ENCODE data around the gene LMNTD1.

LMNTD1 gene

GRCh38 chr12:25482625-25483024 is 70.5 kb downstream of the LMNTD1 start:
- H3K79me2 ChIP-seq: no peaks in the 10 kb centered on the region
- no peaks in the 10 kb centered on the region for H3K27me3 ChIP-seq (ENCODE audit: control insufficient read depth, insufficient read depth, low read length)
- no peak overlapping the region for H3K27ac ChIP-seq
- H3K4me2 ChIP-seq (ENCODE audit: low read length): no peak overlapping the region
- no peak overlapping the region for H3K4me3 ChIP-seq (ENCODE audit: low read depth, low read length)
- H3K4me1 ChIP-seq: no peaks in the 10 kb centered on the region
- TF ChIP-seq CTCF (IDR thresholded peaks at IDR 0.05): no peak
- H3K36me3 ChIP-seq (ENCODE audit: control insufficient read depth, insufficient read depth, low read length): no peaks in the 10 kb centered on the region
- no peak overlapping the region for H2AFZ ChIP-seq
- H3K9me3 ChIP-seq (ENCODE audit: control insufficient read depth, low read length): no peaks in the 10 kb centered on the region
- no peak overlapping the region for H3K9ac ChIP-seq

- H3K27ac ChIP-seq: no peak overlapping the region
- H3K9me3 ChIP-seq (ENCODE audit: control insufficient read depth, low read length): no peaks in the 10 kb centered on the region
- H3K4me3 ChIP-seq (ENCODE audit: low read depth, low read length): no peak overlapping the region
- no peak overlapping the region for H3K9ac ChIP-seq
- TF ChIP-seq CTCF (IDR thresholded peaks at IDR 0.05): no peak
- H3K36me3 ChIP-seq (ENCODE audit: control insufficient read depth, insufficient read depth, low read length): no peaks in the 10 kb centered on the region
- no peak overlapping the region for H2AFZ ChIP-seq
- no peak overlapping the region for H3K4me2 ChIP-seq (ENCODE audit: low read length)
- H3K4me1 ChIP-seq: no peaks in the 10 kb centered on the region
- no peaks in the 10 kb centered on the region for H3K27me3 ChIP-seq (ENCODE audit: control insufficient read depth, insufficient read depth, low read length)
- no peaks in the 10 kb centered on the region for H3K79me2 ChIP-seq
Observed at GRCh38 chr12:25480145-25480544, 72.9 kb downstream of the LMNTD1 start.

- H3K4me2 ChIP-seq (ENCODE audit: low read length): no peak overlapping the region
- no peaks in the 10 kb centered on the region for H3K27me3 ChIP-seq (ENCODE audit: control insufficient read depth, insufficient read depth, low read length)
- no peak overlapping the region for H3K4me3 ChIP-seq (ENCODE audit: low read depth, low read length)
- H3K9ac ChIP-seq: no peak overlapping the region
- no peak for TF ChIP-seq CTCF (IDR thresholded peaks at IDR 0.05)
- no peaks in the 10 kb centered on the region for H3K36me3 ChIP-seq (ENCODE audit: control insufficient read depth, insufficient read depth, low read length)
- no peak overlapping the region for H2AFZ ChIP-seq
- no peaks in the 10 kb centered on the region for H3K4me1 ChIP-seq
- H3K9me3 ChIP-seq (ENCODE audit: control insufficient read depth, low read length): no peaks in the 10 kb centered on the region
- no peaks in the 10 kb centered on the region for H3K79me2 ChIP-seq
- H3K27ac ChIP-seq: no peak overlapping the region
Observed at GRCh38 chr12:25477217-25477616, 75.9 kb downstream of the LMNTD1 start.

GRCh38 chr12:25472453-25472852 is 80.6 kb downstream of the LMNTD1 start:
- Histone ChIP-seq H2AFZ (no peak overlapping the region), H3K4me1 (no peaks in the 10 kb centered on the region), H3K79me2 (no peaks in the 10 kb centered on the region), H3K36me3 (ENCODE audit: control insufficient read depth, insufficient read depth, low read length) (no peaks in the 10 kb centered on the region), H3K27me3 (ENCODE audit: control insufficient read depth, insufficient read depth, low read length) (no peaks in the 10 kb centered on the region), H3K4me3 (ENCODE audit: low read depth, low read length) (no peak overlapping the region), H3K4me2 (ENCODE audit: low read length) (no peak overlapping the region), H3K9me3 (ENCODE audit: control insufficient read depth, low read length) (no peaks in the 10 kb centered on the region), H3K27ac (no peak overlapping the region), H3K9ac (no peak overlapping the region)
- TF ChIP-seq CTCF (IDR thresholded peaks at IDR 0.05): no peak

- H3K4me2 ChIP-seq (ENCODE audit: low read length): no peak overlapping the region
- no peaks in the 10 kb centered on the region for H3K27me3 ChIP-seq (ENCODE audit: control insufficient read depth, insufficient read depth, low read length)
- H3K27ac ChIP-seq: no peak overlapping the region
- H3K4me3 ChIP-seq (ENCODE audit: low read depth, low read length): no peak overlapping the region
- no peaks in the 10 kb centered on the region for H3K9me3 ChIP-seq (ENCODE audit: control insufficient read depth, low read length)
- TF ChIP-seq CTCF (IDR thresholded peaks at IDR 0.05): no peak
- no peaks in the 10 kb centered on the region for H3K4me1 ChIP-seq
- H3K9ac ChIP-seq: no peak overlapping the region
- H3K79me2 ChIP-seq: no peaks in the 10 kb centered on the region
- no peaks in the 10 kb centered on the region for H3K36me3 ChIP-seq (ENCODE audit: control insufficient read depth, insufficient read depth, low read length)
- H2AFZ ChIP-seq: no peak overlapping the region
Observed at GRCh38 chr12:25469861-25470260, 83.2 kb downstream of the LMNTD1 start.
